GM23248 (cell line): ENCODE data around the gene ZNF444.

Experiments
- EZH2 ChIP-seq: fragments of 200-600 bp; sonication (generic); IDR thresholded peaks from 2 replicates; pipeline ENCODE4 v1.6.1; 2018; ENCODE audit warnings: antibody characterized with exemption, mild to moderate bottlenecking; ENCODE audit not compliant: insufficient read depth, poor library complexity, severe bottlenecking
- EZH2phosphoT487 ChIP-seq: fragments of 200-600 bp; sonication (generic); IDR thresholded peaks from 2 replicates; pipeline ENCODE4 v1.6.1; 2018; ENCODE audit warnings: antibody characterized with exemption, moderate library complexity, mild to moderate bottlenecking, low read depth; ENCODE audit not compliant: insufficient read depth

DNA sequence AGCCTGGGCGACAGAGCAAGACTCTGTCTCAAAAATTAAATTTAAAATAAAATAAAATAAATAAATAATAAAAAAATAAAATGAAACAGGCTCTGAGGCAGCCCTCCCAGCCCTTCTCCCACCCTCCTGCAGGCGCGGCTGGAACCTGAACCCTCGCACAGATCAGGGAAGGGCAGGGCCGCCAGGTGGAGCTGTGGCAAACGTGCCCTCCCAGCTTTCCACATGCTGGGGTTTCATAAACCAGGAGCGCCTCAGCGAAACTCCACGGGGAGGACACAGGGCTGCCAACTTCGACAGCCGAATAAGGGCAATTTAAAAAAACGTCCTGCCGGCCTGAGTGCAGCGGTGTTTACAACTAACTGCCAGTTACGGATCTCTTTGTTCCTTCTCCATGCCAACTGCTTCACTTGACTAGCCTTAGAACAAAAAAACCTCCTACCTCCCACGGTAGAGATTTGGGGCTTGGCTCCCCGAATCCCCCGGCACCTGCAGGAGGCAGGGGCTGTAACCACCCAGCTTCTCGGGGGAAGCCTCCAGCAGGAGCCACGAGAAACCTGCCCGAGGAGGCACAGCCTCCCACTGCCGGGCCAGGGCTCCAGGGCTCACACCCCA is 35.9 kb upstream of the ZNF444 start:
- no peak for TF ChIP-seq EZH2
- no peak for TF ChIP-seq EZH2phosphoT487
